ENCODE measurements around the gene GPR153.
"Not testable (repeated sequence)": the region's sequence is repeated elsewhere in the genome, so short reads cannot be mapped to it uniquely, and the experiment has no call there.

GPR153 gene

DNA sequence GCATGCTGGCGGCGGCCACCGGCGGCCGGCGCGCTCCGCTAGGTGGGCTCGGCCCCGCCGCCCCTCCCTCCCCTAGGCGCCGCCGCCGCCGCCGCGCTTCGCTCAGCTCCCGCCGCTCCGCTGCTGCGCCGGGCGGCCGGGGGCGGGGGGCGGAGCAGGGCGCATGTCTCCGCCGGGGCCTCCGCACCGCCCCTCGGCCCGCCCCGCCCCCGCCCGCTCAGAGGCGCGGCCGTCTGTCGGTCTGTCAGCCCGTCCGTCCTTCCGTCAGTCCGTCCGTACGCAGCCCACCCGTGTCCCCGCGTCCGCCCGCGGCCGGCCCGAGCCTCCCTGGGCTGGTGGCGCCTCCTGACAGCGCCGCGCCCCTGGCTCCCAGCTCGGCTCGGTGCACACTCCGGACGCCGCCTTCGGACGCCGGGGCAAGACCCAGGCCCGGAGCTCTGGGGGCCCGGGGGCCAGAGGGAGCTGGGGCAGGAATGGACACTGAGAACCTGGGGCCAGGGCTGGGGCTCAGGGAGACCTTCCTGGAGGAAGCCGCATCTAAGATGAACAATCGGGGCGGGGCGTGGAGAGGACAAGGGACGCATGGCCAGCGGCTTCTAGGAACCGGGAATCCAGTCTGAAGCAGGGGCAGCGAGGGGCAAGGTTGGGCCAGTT, at the start of gene GPR153:
TSS of gene GPR153 (minus strand) at position 138 of the 654 bp plus-strand sequence. CDS start 6,193 bp downstream, outside the sequence.
- ATAC-seq (peak; percentile 61), DNase-seq (peak; percentile 68)

GRCh38 chr1:6310116-6310848, 49.4 kb upstream of the GPR153 start:
- ATAC-seq = no peak
- DNase-seq = no peak

DNA sequence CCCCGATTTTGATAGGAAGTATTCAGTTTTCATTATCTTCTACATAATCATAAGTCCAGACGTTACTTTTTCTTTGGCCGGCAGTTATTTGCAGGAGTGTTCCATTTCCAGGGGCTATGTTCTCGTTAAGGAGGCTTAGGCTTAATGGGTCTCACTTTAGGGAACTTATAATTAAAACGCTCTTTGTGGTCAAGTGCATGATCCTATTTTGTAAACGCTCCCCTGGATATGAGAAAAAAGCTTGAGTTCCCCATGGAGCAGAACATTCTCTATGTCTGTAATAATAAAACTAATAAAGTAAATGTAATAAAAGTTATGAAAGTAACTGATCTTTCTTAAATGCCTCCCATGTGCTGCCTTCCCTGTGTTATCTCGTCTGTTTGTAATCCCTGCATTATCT, 48.7 kb upstream of the GPR153 start:
- no peak for ATAC-seq
- no peak for DNase-seq

DNA sequence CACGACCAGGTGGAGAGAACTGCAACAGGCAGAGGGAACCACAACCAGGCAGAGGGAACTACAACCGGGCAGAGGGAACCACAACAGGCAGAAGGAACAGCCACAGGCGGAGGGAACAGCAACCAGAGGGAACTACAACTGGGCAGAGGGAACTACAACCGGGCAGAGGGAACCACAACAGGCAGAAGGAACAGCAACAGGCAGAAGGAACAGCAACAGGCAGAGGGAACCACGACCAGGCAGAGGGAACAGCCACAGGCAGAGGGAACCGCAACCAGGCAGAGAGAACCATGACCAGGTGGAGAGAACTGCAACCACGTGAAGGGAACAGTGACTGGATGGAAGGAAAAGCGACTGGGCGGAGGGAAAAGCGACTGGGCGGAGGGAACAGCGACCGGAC, 47.6 kb upstream of the GPR153 start:
- no peak for DNase-seq
- ATAC-seq = no peak

- not testable (repeated sequence) for ATAC-seq, DNase-seq
Measured at GRCh38 chr1:6307682-6308081, 46.8 kb upstream of the GPR153 start.

DNA sequence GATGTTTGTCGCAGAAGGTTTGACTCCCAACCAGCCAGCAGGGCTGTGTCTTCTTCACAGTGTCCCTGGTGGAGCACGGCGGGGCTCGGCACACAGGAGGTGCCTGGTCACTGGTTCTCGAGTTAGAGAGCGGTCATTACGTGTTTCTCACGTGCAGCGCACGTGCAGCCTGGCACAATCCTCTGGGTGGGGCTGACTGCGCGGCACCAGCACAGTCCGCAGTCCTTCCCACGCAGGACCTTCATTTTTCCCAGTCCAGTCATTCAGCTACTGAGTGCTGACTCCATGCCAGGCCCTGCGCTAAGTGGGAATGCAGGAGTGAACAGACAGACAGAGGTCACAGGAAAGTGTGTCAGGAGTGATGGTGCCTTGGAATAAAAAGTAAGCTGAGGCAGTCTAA, 46.2 kb upstream of the GPR153 start:
- ATAC-seq (peak; percentile 9), DNase-seq (no peak)

GRCh38 chr1:6303397-6304012, 42.6 kb upstream of the GPR153 start:
- DNase-seq (no peak), ATAC-seq (no peak)

- ATAC-seq (no peak), DNase-seq (no peak)
Measured at GRCh38 chr1:6302568-6302967, 41.7 kb upstream of the GPR153 start.

DNA sequence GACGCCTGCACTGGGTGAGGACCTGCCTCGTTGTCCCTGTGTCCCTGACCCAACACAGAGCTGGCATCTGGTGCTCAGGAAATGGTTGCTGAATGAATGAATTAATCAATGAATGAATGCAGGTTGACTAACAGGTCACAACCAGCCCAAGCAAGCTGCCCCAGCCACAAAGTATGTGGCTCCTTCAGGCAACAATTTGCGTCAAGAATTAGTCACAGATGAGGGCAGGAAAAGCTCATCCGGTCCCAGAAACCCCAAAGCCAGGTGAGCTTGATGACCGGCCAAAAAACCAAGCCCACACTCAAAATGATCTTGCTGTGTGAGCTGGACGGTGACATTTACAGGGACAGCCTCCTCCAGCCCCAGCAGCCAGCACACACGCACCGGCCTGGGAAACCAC, 40.6 kb upstream of the GPR153 start:
- no peak for DNase-seq
- no peak for ATAC-seq

- DNase-seq (no peak), ATAC-seq (no peak)
Measured at GRCh38 chr1:6300342-6301048, 39.6 kb upstream of the GPR153 start.

DNA sequence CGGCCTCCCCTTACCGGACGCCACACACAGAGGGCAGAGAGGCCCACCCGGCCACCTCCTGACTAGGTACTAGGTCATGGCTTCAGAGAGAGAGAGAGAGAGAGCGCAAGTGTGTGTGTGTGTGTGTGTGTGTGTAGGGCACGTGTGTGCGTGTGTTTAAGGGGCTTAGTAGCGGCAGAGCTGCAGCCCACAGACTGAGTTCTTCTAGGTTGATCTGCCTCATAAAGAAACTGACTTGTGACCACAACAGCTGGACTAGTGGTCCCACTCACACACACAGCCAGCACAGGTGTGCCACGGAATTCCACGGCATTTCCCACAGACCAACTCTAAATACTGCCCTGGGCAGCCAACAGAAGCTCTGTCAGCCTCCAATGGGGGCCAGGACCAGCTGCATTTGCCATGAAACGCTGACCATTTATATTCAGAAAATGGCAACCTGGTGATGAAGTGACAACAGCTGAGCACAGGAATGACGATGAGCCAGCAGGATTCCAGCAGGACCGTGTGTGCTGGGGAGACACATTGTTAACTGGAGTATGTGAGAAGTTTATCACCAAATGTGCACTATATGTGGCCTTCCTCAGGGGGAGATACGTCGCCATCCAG, 38.8 kb upstream of the GPR153 start:
- DNase-seq (no peak), ATAC-seq (no peak)

DNA sequence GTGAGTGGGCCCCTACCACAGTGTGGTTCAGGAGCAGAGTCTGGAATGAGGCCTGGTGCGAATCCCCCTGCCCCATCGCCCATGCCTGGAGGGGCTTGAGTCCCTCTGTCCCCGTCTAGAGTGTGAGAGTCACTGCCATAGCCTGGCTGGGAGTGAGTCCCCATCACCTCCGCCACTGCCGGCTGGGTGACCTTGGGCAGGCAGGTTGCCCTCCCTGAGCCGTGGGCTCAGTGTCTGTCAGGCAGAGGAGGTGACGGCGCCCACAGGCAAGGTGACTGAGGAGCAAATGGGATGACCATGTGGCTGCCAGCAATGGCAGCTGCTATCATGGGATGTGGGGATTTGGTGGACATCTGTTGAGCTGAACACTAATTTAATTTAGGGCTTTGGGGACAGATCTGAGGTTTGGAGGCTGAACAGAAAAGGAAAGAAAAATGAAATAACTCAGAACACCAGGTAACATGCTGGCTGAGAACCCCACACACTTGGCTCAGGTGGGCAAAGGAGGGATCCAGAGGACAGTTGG, 38.1 kb upstream of the GPR153 start:
- DNase-seq = no peak
- no peak for ATAC-seq

DNA sequence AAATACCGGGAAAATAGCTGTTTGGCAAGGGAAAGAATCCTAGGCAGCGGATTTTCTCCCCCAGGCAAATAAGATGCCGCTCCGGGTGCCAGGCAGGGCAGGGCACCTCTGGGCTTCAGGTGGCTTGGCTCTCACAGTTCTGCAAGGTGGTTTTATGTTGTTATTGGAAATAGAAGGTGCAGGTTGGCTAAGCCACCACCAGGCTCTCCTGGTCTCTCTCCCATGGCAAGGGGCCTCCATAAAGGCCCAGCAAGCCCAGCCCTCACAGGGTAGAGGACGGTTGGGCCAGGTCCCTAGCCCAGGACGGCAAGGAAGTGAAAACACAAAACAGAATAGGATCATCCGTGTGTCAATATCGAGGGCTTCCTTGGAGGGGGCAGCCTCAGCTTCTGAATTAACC, 37.6 kb upstream of the GPR153 start:
- no peak for ATAC-seq
- DNase-seq = no peak

DNA sequence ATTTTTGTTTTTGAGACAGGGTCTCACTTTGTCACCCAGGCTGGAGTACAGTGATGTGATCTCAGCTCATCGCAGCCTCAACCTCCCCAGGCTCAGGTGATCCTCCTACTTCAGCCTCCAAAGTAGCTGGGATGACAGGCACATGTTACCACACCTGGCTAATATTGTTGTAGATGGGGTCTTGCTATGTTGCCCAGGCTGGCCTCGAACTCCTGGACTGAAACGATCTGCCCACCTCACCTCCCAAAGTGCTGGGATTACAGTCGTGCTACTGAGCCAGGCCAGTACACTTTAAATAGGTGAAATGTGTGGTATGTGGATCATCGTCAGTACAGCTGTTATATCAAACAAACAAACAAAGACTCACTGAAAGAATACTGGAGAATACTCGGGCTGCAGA, 35.0 kb upstream of the GPR153 start:
- no peak for ATAC-seq
- no peak for DNase-seq

DNA sequence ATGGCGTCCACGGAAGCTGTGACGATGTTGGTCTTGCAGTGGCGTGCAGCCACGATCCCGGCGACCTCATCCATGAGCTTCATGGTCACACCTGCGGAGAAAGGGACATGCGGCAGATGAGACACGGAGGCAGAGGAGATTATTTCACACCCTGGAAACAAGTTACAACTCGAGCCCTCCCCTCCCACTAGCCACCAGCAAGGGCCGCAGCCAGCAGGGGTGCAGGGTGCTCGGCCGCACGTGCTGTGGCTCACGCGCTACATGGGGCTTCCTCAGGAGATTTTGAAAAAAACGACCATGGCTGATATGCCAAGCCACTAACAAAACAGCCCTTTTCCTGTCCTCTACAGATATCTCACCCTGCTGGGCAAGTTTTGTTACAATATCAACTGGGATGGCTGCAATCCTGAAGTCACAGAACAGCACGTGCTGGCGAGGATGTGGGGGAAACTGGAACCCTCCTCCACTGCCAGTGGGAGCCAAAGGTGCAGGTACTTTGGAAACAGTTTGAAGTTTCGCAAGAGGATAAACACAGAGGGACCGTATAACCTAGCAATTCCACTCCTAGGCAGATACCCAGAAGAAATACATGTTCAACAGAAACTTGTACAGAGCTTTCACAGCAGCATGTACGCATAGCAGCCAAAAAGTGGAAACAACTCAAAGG, 34.1 kb upstream of the GPR153 start:
- ATAC-seq (no peak), DNase-seq (no peak)

GRCh38 chr1:6294080-6294889, 33.4 kb upstream of the GPR153 start:
- no peak for ATAC-seq
- no peak for DNase-seq

- no peak for DNase-seq
- no peak for ATAC-seq
Measured at GRCh38 chr1:6292102-6292501, 31.2 kb upstream of the GPR153 start.

DNA sequence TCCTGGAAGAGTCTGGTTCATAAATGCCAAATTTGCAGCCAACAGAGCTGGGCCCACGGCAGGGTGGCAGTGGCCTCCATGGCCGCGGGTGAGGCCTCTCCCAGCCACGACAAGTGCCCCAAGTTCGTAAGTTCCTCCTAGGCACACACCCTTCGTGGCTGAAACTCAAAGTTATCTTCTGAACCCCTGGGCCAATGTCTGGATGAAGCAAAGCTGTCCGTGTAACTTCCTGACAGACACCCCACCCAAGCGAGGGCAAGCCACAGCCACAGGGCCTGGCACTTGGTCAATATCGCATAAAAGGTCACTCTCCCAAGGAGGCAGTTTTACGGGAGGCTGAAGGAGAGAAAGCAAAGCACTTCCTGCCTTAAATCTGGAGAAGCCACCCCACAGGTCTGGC, 27.8 kb upstream of the GPR153 start:
- ATAC-seq (no peak), DNase-seq (no peak)

GRCh38 chr1:6288026-6288425, 27.1 kb upstream of the GPR153 start:
- ATAC-seq = no peak

GRCh38 chr1:6287431-6287886, 26.6 kb upstream of the GPR153 start:
- DNase-seq (no peak), ATAC-seq (no peak)

More at GRCh38 chr1:6288026-6288425, 27.1 kb upstream of the GPR153 start:
- no peak for DNase-seq

DNA sequence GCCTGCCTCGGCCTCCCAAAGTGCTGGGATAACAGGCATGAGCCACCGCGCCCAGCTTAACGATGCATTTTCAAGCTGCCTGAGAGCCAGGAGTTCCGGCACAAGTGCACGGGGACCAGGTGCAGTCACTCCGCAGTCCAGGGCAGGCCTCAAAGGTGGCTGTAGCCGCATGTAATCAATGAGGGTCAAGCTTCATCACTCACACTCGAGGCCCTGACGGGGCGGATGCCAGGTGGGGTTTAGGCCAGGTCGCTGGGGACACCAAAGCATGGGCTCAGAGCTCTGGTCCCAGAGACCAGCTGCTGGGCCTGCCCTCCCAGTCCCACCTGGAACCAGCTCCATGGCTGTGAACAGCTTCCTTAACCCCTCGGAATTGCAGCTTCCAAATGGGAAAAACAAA, 26.1 kb upstream of the GPR153 start:
- ATAC-seq (no peak), DNase-seq (no peak)

All from stimulated activated naive CD8-positive, alpha-beta T cell treated with anti-CD3 and anti-CD28 coated beads, Interleukin-15, Interleukin-2, amounts not matched to agents 100 U/mL and 50 U/mL, for 24 hours (primary cell).